Activated CD4-positive, alpha-beta T cell treated with anti-CD3 and anti-CD28 coated beads, Interleukin-2, Interleukin-6, amounts not matched to agents 100 ng/mL and 50 ng/mL, durations not matched to agents 16 hours and 8 hours (primary cell): Measurements from ENCODE around the gene KRT16.
"Not testable (repeated sequence)": the region's sequence is repeated elsewhere in the genome, so short reads cannot be mapped to it uniquely, and the experiment has no call there.

Source experiments
- DNase-seq: peaks from one replicate; pipeline ENCODE4 v3.0.0-alpha.2; 2020

The KRT16 gene

GRCh38 chr17:41647038-41647813, 34.7 kb upstream of the KRT16 start:
- no peak for DNase-seq

GRCh38 chr17:41642252-41643156, 29.9 kb upstream of the KRT16 start:
- no peak for DNase-seq

- DNase-seq, result not testable (repeated sequence)
Measured at GRCh38 chr17:41640596-41640995, 28.0 kb upstream of the KRT16 start.

- no peak for DNase-seq
Measured at GRCh38 chr17:41639492-41640473, 27.2 kb upstream of the KRT16 start.

GRCh38 chr17:41638941-41639340, 26.4 kb upstream of the KRT16 start:
- DNase-seq, result no peak

GRCh38 chr17:41638194-41638593, 25.6 kb upstream of the KRT16 start:
- no peak for DNase-seq

GRCh38 chr17:41636652-41637051, 24.1 kb upstream of the KRT16 start:
- DNase-seq, result no peak

GRCh38 chr17:41635121-41636097, 22.8 kb upstream of the KRT16 start:
- DNase-seq, result no peak

- DNase-seq, result no peak
Measured at GRCh38 chr17:41634639-41635038, 22.1 kb upstream of the KRT16 start.

GRCh38 chr17:41633556-41634199, 21.1 kb upstream of the KRT16 start:
- DNase-seq, result no peak

- no peak for DNase-seq
Measured at GRCh38 chr17:41632482-41633105, 20.0 kb upstream of the KRT16 start.

GRCh38 chr17:41631898-41632285, 19.3 kb upstream of the KRT16 start:
- DNase-seq, result no peak

- no peak for DNase-seq
Measured at GRCh38 chr17:41631025-41631897, 18.7 kb upstream of the KRT16 start.

- DNase-seq, result no peak
Measured at GRCh38 chr17:41629826-41630670, 17.5 kb upstream of the KRT16 start.

GRCh38 chr17:41629316-41629715, 16.7 kb upstream of the KRT16 start:
- no peak for DNase-seq

- not testable (repeated sequence) for DNase-seq
Measured at GRCh38 chr17:41628621-41629255, 16.2 kb upstream of the KRT16 start.

- not testable (repeated sequence) for DNase-seq
Measured at GRCh38 chr17:41628073-41628370, 15.5 kb upstream of the KRT16 start.
